ENCODE data around the gene ATXN7. TPM values are rescaled to one million over a fixed set of nuclear protein-coding genes. Genes with fewer than 3 reads are reported as not detected.

The ATXN7 gene
- total and polyA plus RNA-seq, 10 of the 15 experiments (the other 5 are each of a cell fraction or from before 2014, with no cell fraction given) = 0.83 to 24.6 (median 8.5) TPM

GRCh38 chr3:63921741-63922482 is 58.2 kb downstream of the ATXN7 start (continued):
- TF ChIP-seq E4F1 (IDR thresholded peaks at IDR 0.05; ENCODE audit: borderline replicate concordance, partially characterized antibody) (no peak), CUX1 (IDR thresholded peaks at IDR 0.05; ENCODE audit: insufficient replicate concordance, low read depth, low read length) (no peak), ZNF217 (IDR thresholded peaks at IDR 0.05) (0 out of 2 replicates have a peak, but pooled peaks have one; percentile 35), ZBTB11 (CRISPR knock-in tag; IDR thresholded peaks at IDR 0.05) (no peak), EP300 (IDR thresholded peaks at IDR 0.05; ENCODE audit: borderline replicate concordance in 1 of 2, control insufficient read depth in 1 of 2, low read depth in 2 of 2, low read length in 2 of 2) (peak; percentile 54 to 82; a peak in 2 of 4 replicates), BCL11A (IDR thresholded peaks at IDR 0.05; ENCODE audit: low read depth, low read length) (peak; percentile 48; the same call in 1 of the 2 replicates), ZSCAN29 (IDR thresholded peaks at IDR 0.05) (no peak), NR2C2 (IDR thresholded peaks at IDR 0.05; ENCODE audit: borderline replicate concordance, control insufficient read depth, insufficient read length, low read depth) (no peak), MEF2A (IDR thresholded peaks at IDR 0.05; ENCODE audit: insufficient read depth, low read depth, low read length) (no peak), POLR2AphosphoS5 (IDR thresholded peaks at IDR 0.05; ENCODE audit: low read length) (no peak), SREBF2 (IDR thresholded peaks at IDR 0.05; ENCODE audit: low read length) (no peak), REST (IDR thresholded peaks at IDR 0.05; ENCODE audit: low read depth, low read length) (no peak), YY1 (IDR thresholded peaks at IDR 0.05; ENCODE audit: low read depth, low read length) (no peak), IRF4 (IDR thresholded peaks at IDR 0.05; ENCODE audit: low read depth, low read length) (peak; percentile 88)

Data from GM12878 (cell line).